ENCODE measurements around the gene IL22RA1. TPM values are rescaled to one million over a fixed set of nuclear protein-coding genes. Genes with fewer than 3 reads are reported as not detected.

Gene IL22RA1
- total RNA-seq, 4 donors from 2014 or later: 0.12 to 1.2 (median 0.39) TPM

DNA sequence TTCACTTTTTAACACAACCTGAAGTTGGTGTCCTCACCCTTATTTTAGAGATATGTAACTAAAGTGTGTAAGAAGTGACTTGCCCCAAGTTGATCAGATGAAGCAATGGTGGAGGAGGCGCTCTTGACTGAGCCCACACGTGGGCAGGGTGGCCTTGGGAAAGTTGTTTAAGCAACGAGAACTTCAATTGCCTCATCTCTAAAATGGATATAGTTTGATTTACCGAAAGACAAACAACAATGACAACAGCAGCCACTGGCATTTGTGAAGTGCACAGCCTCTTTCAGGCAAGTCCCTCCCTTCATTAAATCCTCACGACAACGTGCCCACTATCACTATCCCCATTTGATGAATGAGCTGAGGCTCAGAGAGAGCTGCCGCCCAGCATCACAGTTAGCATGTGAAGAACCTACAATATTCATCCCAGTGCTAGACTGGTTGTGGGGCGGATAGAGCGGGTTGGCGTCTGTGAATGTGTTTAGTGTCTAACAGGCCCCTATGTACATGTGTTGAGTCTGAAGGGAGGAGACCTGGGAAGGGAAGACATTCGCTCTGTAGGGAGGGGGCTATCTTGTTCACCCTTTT, 3.0 kb downstream of the IL22RA1 start:
- no peak for ATAC-seq (ENCODE audit: low FRiP score)
- TF ChIP-seq CTCF (IDR thresholded peaks at IDR 0.05): no peak
- DNase-seq (ENCODE audit: low spot score): no peak

DNA sequence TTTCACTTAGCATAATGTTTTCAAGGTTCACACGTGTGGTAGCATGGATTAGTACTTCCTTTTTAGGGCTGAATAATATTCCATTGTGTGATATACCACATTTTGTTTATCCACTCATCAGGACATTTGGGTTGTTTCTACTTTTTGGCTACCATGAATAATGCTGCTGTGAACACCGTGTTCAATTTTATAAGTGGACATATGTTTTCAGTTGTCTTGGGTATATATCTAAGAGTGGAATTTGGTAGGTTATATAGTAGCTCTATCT, 3.8 kb downstream of the IL22RA1 start:
- ATAC-seq (ENCODE audit: low FRiP score): no peak
- DNase-seq (ENCODE audit: low spot score): no peak
- no peak for TF ChIP-seq CTCF (IDR thresholded peaks at IDR 0.05)

GRCh38 chr1:24138476-24139221, 4.3 kb downstream of the IL22RA1 start:
- DNase-seq (ENCODE audit: low spot score) (no peak), ATAC-seq (ENCODE audit: low FRiP score) (no peak)
- TF ChIP-seq CTCF (IDR thresholded peaks at IDR 0.05): no peak

DNA sequence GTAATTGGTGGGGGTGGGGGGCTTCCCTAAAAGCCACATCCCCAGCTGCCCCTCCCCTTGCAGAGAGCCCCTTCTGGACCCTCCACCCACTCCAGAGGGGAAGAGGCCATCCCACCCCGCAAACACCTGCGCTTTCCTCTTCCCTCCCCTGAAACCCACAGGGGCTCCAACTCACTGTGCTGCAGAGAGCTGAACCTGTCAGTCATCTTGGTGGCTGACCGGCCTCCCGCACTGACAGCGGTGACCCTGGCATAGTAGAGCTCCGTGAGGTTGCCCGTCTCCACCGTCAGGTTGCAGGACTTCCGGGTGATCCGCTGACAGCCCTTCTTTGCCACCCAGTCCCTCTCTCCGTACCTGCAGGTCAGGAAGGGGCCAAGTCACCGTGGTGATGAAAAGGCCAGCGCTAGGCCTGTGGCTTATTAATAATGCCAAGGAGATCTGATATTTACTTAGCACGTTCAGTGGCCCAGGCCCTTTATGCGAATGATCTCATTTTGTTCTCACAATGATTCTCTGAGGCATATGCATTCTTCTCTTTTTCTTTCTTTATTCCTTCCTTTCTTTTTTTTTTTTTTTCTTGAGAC, 5.9 kb downstream of the IL22RA1 start:
- DNase-seq (ENCODE audit: low spot score): no peak
- ATAC-seq (ENCODE audit: low FRiP score): no peak
- TF ChIP-seq CTCF (IDR thresholded peaks at IDR 0.05): no peak

DNA sequence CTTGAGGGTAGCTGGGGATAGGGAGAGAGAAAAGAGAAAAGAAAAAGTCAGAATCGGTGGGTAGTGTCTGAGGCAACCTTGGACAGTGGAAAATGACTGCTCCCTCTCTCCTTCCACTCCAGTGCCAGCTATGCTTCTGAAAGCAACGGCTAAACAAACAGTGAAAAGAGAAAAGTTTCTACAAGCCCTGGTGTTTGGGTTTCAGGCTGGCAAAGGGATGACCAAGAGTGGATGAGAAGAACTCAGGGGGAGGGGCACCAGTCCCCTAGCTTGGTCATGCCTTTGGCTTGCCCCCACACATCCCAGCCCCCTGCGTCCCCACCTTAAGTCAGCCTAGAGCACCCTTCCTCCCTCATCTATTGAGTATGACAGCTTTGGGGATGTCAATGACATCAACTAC, 8.6 kb downstream of the IL22RA1 start:
- DNase-seq (ENCODE audit: low spot score): no peak
- TF ChIP-seq CTCF (IDR thresholded peaks at IDR 0.05): no peak
- no peak for ATAC-seq (ENCODE audit: low FRiP score)

GRCh38 chr1:24133819-24134218, 9.1 kb downstream of the IL22RA1 start:
- no peak for ATAC-seq (ENCODE audit: low FRiP score)
- no peak for TF ChIP-seq CTCF (IDR thresholded peaks at IDR 0.05)

GRCh38 chr1:24130385-24130784, 12.6 kb downstream of the IL22RA1 start:
- no peak for DNase-seq (ENCODE audit: low spot score)
- no peak for TF ChIP-seq CTCF (IDR thresholded peaks at IDR 0.05)
- no peak for ATAC-seq (ENCODE audit: low FRiP score)

More at GRCh38 chr1:24133819-24134218, 9.1 kb downstream of the IL22RA1 start:
- no peak for DNase-seq (ENCODE audit: low spot score)

All from omental fat pad (tissue), 4 donors.